ENCODE results near the gene OR10H5.
"Not testable (repeated sequence)": the region's sequence is repeated elsewhere in the genome, so short reads cannot be mapped to it uniquely, and the experiment has no call there.

The OR10H5 gene

DNA sequence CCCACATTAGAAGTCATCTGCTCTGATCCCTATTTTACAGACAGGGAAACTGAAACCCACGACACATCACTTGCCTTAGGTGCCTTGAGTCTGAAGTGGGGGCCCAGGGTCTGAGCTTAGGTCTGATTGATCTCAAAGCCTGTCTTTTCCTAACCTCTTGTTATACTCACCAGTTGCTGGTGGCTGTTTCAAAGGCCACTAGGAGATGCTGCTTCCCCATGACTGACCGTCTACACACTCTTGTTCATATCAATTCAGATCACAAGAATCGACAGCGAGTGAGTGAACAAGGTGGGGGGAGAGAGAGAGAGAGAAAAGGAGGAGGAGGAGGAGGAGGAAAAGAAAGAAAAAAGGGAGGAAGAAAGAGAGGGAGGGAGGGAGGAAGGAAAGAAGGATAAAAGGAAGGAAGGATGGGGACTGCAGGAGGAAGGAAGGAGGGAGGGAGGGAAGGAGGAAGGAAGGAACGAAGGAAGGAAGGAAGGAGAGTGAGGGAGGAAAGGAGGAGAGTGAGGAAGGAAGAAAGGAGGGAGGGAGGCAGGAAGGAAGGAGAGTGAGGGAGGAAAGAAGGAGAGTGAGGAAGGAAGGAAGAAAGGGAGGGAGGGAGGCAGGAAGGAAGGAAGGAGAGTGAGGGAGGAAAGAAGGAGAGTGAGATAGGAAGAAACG, 24.7 kb downstream of the OR10H5 start:
- DNase-seq = no peak

DNA sequence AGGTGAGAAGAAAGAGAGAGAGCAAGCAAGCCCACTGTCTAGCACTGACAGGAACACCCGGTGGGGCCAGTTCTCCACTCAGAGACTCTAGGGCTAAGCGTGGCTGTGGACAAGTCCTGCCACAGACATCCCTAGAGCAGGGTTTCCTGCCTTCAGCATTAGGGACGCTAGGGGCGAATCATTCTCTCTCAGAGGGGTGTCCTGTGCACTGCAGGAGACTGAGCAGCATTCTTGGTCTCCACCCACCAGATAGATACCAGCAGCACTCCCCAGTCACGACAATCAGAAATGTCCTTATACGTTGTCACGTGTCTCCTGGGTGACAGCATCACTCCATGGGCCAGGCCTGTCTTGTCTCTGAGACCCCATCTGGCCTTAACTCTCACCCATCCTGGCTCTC, 26.5 kb downstream of the OR10H5 start:
- no peak for DNase-seq

DNA sequence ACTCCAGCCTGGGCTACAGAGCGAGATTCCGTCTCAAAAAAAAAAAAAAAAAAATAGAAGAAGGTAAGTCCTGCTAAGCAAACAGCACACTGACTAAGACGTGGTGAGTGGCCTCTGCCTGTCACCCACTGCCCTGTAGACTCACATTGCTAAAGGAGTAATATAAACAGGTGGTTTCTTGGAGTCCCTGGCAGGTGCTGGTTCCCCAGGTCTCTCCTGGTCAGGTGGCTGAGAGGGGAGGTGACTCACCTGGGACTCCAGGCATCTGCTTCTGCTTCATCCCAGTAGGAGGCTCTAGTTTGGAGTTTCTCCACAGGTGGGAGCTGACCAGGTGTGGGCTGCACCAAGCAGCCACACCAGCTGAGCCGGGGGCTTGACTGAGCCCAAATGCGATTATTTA, 27.8 kb downstream of the OR10H5 start, which contains the start of gene OR10H1:
TSS of gene OR10H1 (minus strand) at position 359 of the 400 bp plus-strand sequence. CDS start 7,627 bp downstream, outside the sequence.
- DNase-seq = no peak

DNA sequence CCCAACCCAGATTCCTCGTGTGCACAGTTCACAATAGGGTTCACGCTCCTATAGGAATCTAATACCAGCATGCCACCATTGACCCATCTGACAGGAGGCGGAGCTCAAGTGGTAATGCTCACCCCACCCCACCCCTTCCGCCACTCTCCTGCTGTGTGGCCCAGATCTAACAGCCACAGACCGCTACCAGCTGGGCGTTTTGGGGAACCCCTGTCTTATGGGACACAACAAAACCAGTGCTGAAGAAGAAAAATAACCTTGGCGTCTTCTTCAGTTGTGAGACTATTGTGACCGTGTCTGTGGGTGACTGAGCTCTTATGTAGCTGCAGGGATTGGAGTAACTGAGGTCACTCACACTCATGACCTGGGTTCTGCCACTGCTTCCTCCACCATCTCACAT, 33.2 kb downstream of the OR10H5 start:
- DNase-seq = no peak

DNA sequence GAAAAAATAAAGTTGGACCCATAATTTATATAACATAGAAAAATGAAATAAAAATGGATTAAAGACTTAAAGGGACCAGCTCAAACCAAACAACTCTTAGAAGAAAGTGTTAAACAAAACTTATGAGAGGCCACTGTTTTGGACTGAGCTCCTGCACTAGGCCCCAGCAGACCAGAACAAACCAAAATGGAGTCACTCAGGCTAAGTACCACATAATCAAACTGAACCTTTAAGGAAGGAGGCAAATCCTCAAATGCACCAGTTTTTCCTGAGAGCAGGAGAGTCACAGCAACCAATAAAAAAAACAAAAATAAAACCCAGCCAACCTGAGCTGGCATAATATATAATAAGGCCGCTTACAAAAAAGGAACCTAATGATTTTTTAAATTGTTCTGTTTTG, 38.3 kb downstream of the OR10H5 start:
- no peak for DNase-seq

DNA sequence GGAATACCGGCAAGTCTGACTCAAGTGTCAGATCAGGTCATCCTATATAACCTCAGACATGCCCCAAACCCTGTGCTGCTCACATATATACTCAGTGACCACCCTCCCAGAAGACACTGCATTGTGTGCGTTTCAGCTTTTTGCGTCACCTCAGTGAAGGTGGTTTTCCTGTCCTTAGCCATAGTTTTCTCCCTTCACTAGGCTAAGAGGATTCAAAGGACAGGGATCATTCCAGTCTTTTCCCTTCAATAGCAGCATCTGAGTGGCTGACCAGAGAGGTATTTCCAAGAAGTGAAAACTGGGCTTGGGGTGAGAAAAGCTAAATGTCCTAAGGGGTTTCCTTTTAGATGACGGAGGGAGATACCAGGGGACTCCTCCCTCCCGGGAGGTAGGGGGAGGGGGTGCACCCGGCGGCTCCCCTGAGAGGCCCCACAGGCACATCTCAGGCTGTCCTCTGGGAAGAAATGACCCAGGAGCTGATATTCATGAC, 40.7 kb downstream of the OR10H5 start:
- no peak for DNase-seq

DNA sequence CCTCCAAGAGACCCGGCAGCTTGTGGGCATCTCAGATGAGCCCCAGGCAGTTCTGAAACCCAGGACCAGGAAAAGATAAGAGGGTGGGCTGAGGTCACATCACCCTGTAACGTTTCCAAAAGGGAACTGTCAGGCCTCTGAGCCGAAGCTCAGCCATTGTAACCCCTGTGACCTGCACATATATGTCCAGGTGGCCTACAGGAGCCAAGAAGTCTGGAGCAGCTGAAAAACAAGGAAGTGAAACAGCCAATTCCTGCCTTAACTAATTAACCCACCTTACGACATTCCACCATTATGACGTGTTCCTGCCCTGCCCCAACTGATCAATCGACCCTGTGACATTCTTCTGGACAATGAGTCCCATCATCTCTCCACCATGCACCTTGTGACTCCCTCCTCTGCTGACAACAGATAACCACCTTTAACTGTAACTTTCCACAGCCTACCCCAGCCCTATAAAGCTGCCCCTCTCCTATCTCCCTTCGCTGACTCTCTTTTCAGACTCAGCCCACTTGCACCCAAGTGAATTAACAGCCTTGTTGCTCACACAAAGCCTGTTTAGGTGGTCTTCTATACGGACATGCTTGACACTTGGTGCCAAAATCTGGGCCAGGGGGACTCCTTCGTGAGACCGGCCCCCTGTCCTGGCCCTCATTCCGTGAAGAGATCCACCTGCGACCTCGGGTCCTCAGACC, 41.3 kb downstream of the OR10H5 start:
- not testable (repeated sequence) for DNase-seq

DNA sequence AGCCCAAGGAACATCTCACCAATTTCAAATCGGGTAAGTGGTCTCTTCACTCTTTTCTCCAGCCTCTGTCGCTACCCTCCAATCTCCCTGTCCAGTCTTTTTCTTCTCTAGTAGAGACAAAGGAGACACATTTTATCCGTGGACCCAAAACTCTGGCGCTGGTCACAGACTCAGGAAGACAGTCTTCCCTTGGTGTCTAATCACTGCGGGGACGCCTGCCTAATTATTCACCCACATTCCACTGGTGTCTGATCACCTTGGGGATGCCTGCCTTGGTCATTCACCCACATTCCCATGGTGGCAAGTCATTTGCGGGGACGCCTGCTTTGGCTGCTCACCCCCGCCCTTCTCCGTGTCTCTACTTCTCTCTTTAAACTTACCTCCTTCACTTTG, 41.8 kb downstream of the OR10H5 start:
- no peak for DNase-seq

DNA sequence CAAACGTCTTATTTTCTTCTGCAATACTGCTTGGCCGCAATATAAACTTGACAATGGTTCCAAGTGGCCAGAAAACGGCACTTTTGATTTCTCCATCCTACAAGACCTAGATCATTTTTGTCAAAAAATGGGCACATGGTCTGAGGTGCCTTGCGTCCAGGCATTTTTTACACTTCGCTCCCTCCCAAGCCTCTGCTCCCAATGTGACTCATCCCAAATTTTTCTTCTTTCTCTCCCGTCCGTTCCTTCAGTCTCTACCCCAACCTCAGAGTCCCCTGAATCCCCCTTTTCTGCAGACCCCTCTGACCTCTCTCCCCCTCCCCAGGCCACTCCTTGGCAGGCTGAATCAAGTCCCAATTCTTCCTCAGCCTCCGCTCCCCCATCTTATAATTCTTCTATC, 42.3 kb downstream of the OR10H5 start:
- DNase-seq = no peak

DNA sequence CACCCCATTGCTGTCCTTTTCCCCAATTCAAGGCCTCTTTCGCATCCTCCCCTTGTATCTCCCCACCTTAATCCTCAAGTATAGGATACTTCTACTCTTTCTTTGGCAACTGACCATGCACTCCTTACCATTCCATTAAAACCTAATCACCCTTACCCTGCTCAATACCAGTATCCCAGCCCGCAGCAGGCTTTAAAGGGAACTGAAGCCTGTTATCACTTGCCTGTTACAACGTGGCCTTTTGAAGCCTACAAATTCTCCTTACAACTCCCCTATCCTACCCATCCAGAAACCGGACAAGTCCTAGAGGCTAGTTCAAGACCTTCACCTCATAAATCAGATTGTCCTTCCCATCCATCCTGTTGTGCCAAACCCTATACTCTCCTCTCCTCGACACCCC, 44.2 kb downstream of the OR10H5 start:
- DNase-seq = no peak

DNA sequence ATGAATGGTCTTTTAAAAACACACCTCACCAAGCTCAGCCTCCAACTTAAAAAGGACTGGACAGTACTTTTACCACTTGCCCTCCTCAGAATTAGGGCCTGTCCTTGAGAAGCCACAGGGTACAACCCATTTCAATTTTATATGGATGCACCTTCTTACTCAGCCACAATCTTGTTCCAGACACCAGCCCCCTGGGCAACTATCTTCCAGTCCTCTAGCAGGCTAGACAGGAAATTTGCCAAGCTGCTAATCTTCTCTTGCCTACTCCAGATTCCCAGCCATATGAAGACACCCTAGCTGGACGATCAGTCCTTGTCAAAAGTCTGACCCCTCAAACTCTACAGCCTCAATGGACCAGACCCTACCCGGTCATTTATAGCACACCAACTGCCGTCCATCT, 46.8 kb downstream of the OR10H5 start:
- not testable (repeated sequence) for DNase-seq

DNA sequence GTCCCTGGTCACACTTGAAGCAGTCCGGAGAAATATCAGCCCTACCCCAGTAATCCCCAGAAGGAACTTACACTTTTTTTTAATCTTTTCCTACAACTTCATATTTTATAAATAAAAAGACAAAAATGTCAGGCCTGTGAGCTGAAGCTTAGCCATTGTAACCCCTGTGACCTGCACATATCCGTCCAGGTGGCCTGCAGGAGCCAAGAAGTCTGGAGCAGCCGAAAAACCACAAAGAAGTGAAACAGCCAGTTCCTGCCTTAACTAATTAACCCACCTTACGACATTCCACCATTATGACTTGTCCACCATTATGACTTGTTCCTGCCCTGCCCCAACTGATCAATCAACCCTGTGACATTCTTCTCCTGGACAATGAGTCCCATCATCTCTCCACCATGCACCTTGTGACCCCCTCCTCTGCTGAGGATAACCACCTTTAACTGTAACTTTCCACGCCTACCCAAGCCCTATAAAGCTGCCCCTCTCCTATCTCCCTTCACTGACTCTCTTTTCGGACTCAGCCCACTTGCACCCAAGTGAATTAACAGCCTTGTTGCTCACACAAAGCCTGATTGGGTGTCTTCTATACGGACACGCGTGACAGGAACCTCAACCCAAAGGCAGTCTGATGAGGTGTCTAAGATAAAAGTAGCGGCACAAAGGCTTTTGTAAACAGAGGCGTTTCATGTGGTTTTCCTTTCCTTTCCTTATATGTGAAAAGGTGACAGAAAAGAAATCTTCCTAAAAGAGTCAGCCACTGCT, 48.3 kb downstream of the OR10H5 start:
- peak; percentile 7 for DNase-seq

DNA sequence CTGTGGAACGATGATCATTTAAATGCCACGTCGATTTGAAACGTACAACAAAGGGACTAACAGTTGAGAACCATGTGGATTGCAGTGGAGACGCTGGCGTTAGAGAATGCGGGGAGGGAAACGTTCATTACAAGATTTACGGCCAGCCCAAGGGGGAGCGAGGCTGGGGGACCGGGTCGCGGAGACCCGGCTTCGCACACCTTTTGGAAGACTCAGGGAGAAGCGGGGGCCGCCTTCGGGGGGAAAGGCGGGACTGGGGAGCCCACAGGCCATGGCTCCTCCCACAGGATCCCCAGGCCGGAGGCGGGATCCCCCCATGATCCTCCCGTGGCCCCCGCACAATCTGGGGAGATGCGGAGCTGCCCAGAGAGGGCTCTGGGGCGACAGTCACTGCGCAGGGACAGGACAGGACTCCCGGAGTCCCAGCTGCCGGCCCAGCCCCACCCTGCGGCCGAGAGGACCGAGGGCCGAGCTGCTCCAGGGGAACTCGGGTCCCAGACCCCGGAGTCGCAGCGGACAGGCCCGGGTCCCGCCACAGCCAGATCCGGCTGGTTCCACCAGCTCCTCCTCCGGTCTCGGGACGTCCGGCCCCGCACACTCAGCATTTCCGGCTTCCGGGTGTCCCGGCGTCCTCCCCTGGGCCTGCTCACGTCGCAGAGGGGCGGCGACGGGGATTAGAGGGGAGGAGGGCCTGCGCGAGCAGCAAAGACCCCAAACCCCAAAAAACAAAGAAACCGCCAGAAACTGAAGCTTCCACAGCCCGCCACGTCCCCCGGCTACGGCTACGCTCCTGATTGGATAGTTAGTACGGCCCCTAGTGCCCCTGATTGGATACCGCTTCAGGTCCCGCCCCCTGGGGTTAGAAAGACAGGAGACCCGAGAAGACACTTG, 49.1 kb downstream of the OR10H5 start:
- peak; percentile 95 for DNase-seq

DNA sequence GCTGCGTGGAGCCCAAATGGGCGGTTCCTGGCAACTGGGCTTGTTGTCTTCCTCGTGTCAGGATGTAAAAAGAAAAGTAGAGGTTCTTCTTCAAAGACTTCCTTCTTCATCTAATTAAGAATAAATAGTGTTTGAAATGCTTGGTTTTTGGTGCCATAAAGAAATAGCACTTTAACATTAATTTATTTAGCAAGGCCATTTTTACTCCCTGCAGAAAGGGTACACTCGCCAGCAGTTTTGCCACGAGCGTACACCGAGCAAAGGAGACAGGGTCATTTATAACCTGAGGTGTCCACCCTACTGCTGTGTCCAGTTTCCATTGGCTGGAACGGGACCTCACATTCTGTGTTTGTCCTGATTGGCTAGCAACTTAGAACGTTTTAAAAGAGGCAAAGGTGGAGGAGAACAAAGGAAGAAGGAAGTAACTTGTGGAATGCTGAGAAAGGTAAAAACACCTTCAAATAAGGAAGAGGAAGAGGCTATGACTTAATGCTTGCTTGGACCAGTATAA, 49.8 kb downstream of the OR10H5 start:
- DNase-seq = no peak

DNA sequence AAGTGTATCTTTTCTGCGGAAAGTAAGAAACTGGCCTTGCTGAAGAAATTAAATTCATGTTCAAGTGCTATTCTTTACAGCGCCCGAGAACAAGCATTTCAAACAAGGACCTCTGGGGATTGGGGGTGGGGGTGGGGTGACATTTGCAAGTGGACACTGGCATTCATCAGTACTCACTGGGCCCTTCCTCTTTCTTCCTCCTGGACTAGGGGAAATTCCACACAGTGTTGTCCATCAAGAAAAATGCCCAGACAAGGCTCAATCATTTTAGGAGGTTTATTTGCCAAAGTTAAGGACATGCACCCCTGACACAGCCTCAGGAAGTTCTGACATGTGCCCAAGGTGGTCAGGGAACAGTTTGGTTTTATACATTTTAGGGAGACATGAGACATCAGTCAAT, 50.9 kb downstream of the OR10H5 start:
- no peak for DNase-seq

DNA sequence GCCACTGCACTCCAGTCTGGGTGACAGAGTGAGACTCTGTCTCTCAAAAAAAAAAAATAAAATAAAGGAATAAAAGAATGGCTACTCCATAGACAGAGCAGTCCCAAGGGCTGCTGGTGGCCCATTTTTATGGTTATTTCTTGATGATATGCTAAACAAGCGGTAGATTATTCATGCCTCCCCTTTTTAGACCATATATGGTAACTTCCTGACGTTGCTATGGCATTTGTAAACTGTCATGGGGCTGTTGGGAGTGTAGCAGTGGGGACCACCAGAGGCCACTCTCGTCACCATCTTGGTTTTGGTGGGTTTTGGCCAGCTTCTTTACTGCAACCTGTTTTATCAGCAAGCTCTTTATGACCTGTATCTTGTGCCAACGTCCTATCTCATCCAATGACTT, 52.4 kb downstream of the OR10H5 start:
- DNase-seq = not testable (repeated sequence)

DNA sequence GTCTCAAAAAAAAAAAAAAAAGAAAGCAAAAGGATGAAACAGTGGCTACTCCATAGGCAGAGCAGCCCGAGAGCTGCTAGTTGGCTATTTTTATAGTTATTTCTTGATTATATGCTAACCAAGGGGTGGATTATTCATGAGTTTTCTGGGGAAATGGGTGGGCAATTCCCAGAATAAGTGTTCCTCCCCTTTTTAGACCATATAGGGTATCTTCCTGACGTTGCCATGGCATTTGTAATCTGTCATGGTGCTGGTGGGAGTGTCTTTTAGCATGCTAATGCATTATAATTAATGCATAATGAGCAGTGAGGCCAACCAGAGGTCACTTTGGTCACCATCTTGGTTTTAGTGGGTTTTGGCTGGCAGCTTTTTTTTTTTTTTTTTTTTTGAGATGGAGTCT, 53.4 kb downstream of the OR10H5 start:
- no peak for DNase-seq

DNA sequence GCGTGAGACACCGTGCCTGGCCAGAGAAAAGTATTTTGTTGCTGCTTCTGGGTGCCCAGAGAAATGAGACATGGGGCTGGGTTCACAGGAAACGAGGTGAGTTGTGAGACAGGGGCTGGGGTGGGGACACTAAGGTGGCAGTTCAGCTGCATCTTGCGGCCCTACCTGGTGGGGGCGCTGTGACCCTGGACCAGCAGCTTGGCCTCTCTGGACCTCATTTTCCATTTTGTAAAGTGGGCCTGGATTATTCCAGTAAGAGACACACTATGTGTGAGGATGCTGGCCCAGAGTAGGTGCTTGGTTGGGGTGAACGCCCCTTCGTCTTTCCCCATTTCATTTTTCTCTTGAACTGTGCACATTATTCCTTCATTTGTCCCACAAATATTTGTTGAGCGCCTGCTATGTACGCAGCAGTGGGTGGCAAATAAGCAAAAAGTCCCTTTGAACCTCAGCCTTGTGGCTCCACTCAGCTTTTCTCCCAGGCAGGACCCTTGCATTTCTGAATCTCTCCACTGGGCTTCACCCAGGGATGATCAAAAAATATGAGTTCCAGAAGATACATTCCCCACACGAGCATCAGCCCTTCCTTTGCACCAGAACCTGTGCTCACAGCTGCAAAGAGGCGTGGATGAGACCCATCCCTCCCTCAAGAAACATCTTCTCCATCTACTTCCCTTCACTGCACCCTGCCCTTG, 54.6 kb downstream of the OR10H5 start:
- DNase-seq = no peak

DNA sequence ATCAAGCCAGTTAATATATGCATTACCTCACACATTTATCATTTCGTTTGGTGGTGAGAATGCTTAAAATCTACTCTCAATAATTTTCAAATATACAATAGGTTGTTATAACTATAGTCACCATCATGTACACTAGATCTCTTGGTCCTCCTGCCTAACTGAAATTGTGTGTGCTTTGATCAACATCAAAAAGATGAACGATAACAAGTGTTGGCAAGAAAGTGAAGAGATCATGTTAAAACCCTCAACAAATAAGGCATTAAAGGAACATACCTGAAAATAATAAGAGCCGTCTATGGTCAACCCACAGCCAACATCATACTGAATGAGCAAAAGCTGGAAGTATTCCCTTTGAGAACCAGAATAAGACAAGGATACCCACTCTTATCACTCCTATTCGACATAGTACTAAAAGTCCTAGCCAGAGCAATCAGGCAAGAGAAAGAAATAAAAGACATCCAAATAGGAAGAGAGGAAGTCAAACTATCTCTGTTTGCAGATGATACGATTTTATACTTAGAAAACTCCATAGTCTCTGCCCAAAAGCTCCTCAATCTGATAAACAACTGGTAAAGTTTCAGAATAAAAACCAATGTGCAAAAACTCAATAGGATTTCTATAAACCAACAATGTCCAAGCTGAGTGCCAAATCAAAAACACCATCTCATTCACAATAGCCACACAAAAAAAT, 55.9 kb downstream of the OR10H5 start:
- no peak for DNase-seq

DNA sequence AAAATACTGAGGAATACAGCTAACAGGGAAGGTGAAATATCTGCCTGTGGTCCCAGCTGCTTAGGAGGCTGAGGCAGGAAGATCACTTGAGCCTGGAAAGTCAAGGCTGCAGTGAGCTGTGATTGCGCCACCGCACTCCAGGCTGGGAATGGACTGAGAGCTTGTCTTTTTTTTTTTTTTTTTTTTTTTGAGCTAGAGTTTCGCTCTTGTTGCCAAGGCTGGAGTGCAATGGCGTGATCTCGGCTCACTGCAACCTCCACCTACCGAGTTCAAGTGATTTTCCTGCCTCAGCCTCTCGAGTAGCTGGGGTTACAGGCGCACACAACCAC, 56.4 kb downstream of the OR10H5 start:
- DNase-seq = not testable (repeated sequence)

DNA sequence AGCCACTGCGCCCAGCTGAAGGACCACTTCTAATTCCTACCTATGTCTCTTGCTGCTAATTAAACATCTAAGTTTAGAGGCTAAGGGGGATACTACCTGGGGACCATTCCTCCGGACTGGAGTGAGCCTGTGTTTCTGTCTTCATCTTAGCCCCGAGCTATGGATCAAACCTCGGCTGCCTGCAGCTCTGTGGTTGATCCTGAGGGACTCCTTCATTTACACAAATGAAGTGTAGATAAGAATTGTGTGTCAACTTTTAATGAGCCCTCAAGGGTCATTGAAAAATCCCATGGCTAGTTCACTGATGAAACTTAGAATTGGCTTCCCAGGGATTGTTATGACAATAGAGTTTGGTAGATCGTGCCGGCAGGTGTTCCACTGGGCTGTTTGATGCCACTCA, 59.5 kb downstream of the OR10H5 start:
- DNase-seq = no peak

Measured in right kidney (tissue), 1 donor.